ENCODE measurements around the gene LBX2.

LBX2 gene

DNA sequence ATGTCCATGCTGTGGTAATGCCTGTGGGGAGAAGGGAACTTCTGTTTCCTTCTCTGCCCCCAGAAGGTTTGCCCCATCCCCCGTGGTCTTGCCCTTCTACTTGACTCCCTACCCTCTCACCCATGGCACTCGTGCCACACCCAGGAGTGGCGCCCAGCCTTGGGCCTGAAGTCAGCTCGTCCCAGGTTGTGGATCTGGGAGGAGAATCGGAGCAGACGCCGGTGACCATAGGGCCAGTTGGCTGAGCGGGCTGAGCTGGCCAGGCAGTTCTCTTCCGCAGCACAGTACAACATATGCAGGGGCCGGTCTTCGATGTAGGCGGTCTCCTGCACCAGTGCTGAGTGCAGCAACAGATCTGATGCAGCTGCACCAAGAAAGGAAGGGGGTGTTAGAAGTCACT is 35.0 kb upstream of the LBX2 start:
- H4K8ac ChIP-seq (ENCODE audit: low read depth, low read length): no peak overlapping the region
- H3K79me1 ChIP-seq (ENCODE audit: low read length): peaks cover 1% of the 10 kb centered on the region
- H3K4me1 ChIP-seq (ENCODE audit: control insufficient read depth, low read depth, low read length): peaks cover 2% of the 10 kb centered on the region
- H2BK5ac ChIP-seq (ENCODE audit: low read length): no peak overlapping the region
- H3K4ac ChIP-seq (ENCODE audit: low read depth, low read length): no peak overlapping the region
- no peak overlapping the region for H4K5ac ChIP-seq (ENCODE audit: low read length)
- no peak overlapping the region for H3K27ac ChIP-seq (ENCODE audit: low read depth, low read length)
- H3K23ac ChIP-seq (ENCODE audit: low read length): no peak overlapping the region
- no peak overlapping the region for H3K9ac ChIP-seq (ENCODE audit: low read length)
- no peak overlapping the region for H3K56ac ChIP-seq (ENCODE audit: low read length)
- H3K27me3 ChIP-seq (ENCODE audit: insufficient read depth, low read length, poor library complexity): no peaks in the 10 kb centered on the region
- no CpG with 5 or more reads among the region's 12 CpGs for WGBS (ENCODE audit: extremely low coverage, insufficient coverage, low lambda C conversion rate)
- H2BK120ac ChIP-seq (ENCODE audit: low read depth, low read length): no peak overlapping the region
- no peak overlapping the region for H2AK5ac ChIP-seq (ENCODE audit: low read length)
- no peaks in the 10 kb centered on the region for H3K79me2 ChIP-seq (ENCODE audit: control insufficient read depth, insufficient read depth, low read length)
- no peak for DNase-seq
- H3K4me3 ChIP-seq (ENCODE audit: low read length): no peak overlapping the region
- H3K36me3 ChIP-seq (ENCODE audit: control insufficient read depth, insufficient read depth, low read length): no peaks in the 10 kb centered on the region
- no peak overlapping the region for H3K18ac ChIP-seq (ENCODE audit: low read length)
- no peak overlapping the region for H2BK15ac ChIP-seq (replicated peaks; ENCODE audit: low read depth)
- no peak overlapping the region for H3K4me2 ChIP-seq (ENCODE audit: low read length)

DNA sequence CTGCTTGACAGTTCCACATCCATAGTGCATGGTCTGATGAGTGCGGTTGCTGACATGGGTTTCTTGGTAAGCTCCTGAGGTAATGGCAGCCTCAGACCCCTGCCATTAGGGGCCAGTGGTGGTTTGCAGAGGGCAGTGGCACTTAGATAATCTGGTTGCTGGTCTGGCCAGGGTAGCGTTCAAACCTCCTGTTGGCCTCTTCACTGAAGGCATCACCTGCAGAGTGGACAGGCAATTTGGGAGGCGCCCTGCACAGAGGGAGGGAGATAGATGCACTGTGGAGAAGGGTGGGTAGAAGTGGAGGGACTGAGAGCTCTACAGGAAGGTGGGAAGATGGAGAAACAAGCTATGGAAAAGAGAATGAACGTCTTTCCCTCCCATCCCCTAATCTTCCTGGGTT is 34.1 kb upstream of the LBX2 start:
- no peak for DNase-seq

DNA sequence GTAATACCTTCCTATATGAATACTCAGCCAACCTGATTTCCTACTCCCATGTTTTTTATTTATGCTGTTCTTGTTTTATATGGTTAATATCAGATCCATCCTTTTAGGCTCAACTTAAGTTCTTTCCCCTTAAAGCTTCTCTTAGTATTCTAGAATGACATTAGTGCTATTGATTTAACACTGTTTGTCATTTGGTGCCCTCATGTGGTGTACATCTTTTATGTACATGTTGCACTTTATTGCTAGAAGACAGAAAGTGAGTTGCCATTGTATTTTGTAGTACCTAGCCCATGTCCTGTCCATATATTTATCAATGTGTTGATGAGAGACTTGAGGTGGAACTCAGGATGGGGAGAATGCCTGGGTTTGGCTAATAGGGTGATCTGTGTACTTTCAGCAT is 32.8 kb upstream of the LBX2 start:
- Histone ChIP-seq H3K56ac (ENCODE audit: low read length) (no peak overlapping the region), H3K36me3 (ENCODE audit: control insufficient read depth, insufficient read depth, low read length) (peaks cover 2% of the 10 kb centered on the region), H3K79me2 (ENCODE audit: control insufficient read depth, insufficient read depth, low read length) (peaks cover 16% of the 10 kb centered on the region), H3K9ac (ENCODE audit: low read length) (no peak overlapping the region), H3K4ac (ENCODE audit: low read depth, low read length) (no peak overlapping the region), H3K4me3 (ENCODE audit: low read length) (no peak overlapping the region), H3K27ac (ENCODE audit: low read depth, low read length) (no peak overlapping the region), H4K5ac (ENCODE audit: low read length) (no peak overlapping the region), H3K4me1 (ENCODE audit: control insufficient read depth, low read depth, low read length) (peaks cover 8% of the 10 kb centered on the region), H2BK5ac (ENCODE audit: low read length) (no peak overlapping the region), H2BK120ac (ENCODE audit: low read depth, low read length) (no peak overlapping the region), H3K27me3 (ENCODE audit: insufficient read depth, low read length, poor library complexity) (no peaks in the 10 kb centered on the region), H2BK15ac (replicated peaks; ENCODE audit: low read depth) (no peak overlapping the region), H4K8ac (ENCODE audit: low read depth, low read length) (no peak overlapping the region), H3K79me1 (ENCODE audit: low read length) (peaks cover 17% of the 10 kb centered on the region), H3K23ac (ENCODE audit: low read length) (no peak overlapping the region), H3K18ac (ENCODE audit: low read length) (no peak overlapping the region), H3K4me2 (ENCODE audit: low read length) (no peak overlapping the region), H2AK5ac (ENCODE audit: low read length) (no peak overlapping the region)
- no peak for DNase-seq

More for the DNA sequence above, 34.1 kb upstream of the LBX2 start:
- Histone ChIP-seq H3K56ac (ENCODE audit: low read length) (no peak overlapping the region), H4K5ac (ENCODE audit: low read length) (no peak overlapping the region), H3K18ac (ENCODE audit: low read length) (no peak overlapping the region), H3K79me2 (ENCODE audit: control insufficient read depth, insufficient read depth, low read length) (peaks cover 7% of the 10 kb centered on the region), H3K36me3 (ENCODE audit: control insufficient read depth, insufficient read depth, low read length) (no peaks in the 10 kb centered on the region), H3K4me3 (ENCODE audit: low read length) (no peak overlapping the region), H3K9ac (ENCODE audit: low read length) (no peak overlapping the region), H3K27me3 (ENCODE audit: insufficient read depth, low read length, poor library complexity) (no peaks in the 10 kb centered on the region), H2BK15ac (replicated peaks; ENCODE audit: low read depth) (no peak overlapping the region), H3K79me1 (ENCODE audit: low read length) (peaks cover 8% of the 10 kb centered on the region), H2AK5ac (ENCODE audit: low read length) (no peak overlapping the region), H3K23ac (ENCODE audit: low read length) (no peak overlapping the region), H2BK5ac (ENCODE audit: low read length) (no peak overlapping the region), H3K4me1 (ENCODE audit: control insufficient read depth, low read depth, low read length) (peaks cover 4% of the 10 kb centered on the region), H2BK120ac (ENCODE audit: low read depth, low read length) (no peak overlapping the region), H3K4me2 (ENCODE audit: low read length) (no peak overlapping the region), H3K4ac (ENCODE audit: low read depth, low read length) (no peak overlapping the region), H4K8ac (ENCODE audit: low read depth, low read length) (no peak overlapping the region), H3K27ac (ENCODE audit: low read depth, low read length) (no peak overlapping the region)
- WGBS (ENCODE audit: extremely low coverage, insufficient coverage, low lambda C conversion rate): no CpG with 5 or more reads among the region's 4 CpGs

DNA sequence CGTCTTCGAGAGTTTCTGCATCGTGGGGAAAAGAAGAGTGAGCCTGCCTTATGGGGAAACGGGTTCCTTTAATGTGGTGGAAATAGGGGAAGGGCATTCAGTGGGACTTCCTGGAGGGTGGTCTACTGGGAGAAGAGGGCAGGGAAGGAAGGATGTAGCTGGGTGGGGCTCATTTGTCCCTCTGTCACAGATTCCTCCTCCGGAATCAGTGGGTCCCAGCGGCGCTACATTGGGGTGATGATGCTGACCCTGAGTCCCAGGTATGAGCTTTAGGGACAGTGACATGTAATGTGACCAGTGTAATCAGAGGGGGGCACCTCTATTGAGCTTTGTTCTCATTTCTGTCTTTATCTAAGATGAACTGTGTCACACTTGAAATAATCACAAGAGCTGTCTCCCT is 32.3 kb upstream of the LBX2 start:
- Histone ChIP-seq H3K4ac (ENCODE audit: low read depth, low read length) (no peak overlapping the region), H3K18ac (ENCODE audit: low read length) (no peak overlapping the region), H4K8ac (ENCODE audit: low read depth, low read length) (no peak overlapping the region), H3K23ac (ENCODE audit: low read length) (no peak overlapping the region), H3K56ac (ENCODE audit: low read length) (no peak overlapping the region), H4K5ac (ENCODE audit: low read length) (no peak overlapping the region), H2AK5ac (ENCODE audit: low read length) (no peak overlapping the region), H3K36me3 (ENCODE audit: control insufficient read depth, insufficient read depth, low read length) (peaks cover 6% of the 10 kb centered on the region), H3K4me2 (ENCODE audit: low read length) (no peak overlapping the region), H2BK5ac (ENCODE audit: low read length) (no peak overlapping the region), H3K27me3 (ENCODE audit: insufficient read depth, low read length, poor library complexity) (no peaks in the 10 kb centered on the region), H3K4me3 (ENCODE audit: low read length) (no peak overlapping the region), H3K9ac (ENCODE audit: low read length) (no peak overlapping the region), H3K79me2 (ENCODE audit: control insufficient read depth, insufficient read depth, low read length) (peaks cover 16% of the 10 kb centered on the region), H3K27ac (ENCODE audit: low read depth, low read length) (no peak overlapping the region), H3K4me1 (ENCODE audit: control insufficient read depth, low read depth, low read length) (peaks cover 8% of the 10 kb centered on the region), H3K79me1 (ENCODE audit: low read length) (peaks cover 17% of the 10 kb centered on the region), H2BK15ac (replicated peaks; ENCODE audit: low read depth) (no peak overlapping the region), H2BK120ac (ENCODE audit: low read depth, low read length) (no peak overlapping the region)
- no CpG with 5 or more reads among the region's 7 CpGs for WGBS (ENCODE audit: extremely low coverage, insufficient coverage, low lambda C conversion rate)
- no peak for DNase-seq

DNA sequence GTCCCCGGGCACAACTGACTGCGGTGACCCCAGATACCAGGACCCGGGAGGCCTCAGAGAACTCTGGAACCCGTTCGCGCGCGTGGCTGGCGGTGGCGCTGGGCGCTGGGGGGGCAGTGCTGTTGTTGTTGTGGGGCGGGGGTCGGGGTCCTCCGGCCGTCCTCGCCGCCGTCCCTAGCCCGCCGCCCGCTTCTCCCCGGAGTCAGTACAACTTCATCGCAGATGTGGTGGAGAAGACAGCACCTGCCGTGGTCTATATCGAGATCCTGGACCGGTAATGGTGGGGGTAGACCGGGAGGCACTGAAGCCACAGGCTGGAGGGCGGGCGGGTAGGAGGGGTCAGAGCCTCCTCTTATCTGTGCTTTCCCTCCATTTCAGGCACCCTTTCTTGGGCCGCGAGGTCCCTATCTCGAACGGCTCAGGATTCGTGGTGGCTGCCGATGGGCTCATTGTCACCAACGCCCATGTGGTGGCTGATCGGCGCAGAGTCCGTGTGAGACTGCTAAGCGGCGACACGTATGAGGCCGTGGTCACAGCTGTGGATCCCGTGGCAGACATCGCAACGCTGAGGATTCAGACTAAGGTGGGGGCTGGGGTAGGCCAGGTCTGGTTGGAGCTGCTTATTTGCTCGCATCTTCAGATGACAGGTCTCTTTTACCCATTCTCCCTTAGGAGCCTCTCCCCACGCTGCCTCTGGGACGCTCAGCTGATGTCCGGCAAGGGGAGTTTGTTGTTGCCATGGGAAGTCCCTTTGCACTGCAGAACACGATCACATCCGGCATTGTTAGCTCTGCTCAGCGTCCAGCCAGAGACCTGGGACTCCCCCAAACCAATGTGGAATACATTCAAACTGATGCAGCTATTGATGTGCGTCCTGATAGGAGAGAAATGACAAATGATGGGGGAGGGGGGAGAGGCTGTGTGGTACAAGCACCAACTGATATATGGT is 31.1 kb upstream of the LBX2 start:
- peaks cover 17% of the 10 kb centered on the region for H3K79me1 ChIP-seq (ENCODE audit: low read length)
- H3K23ac ChIP-seq (ENCODE audit: low read length): no peak overlapping the region
- WGBS (ENCODE audit: extremely low coverage, insufficient coverage, low lambda C conversion rate): no CpG with 5 or more reads among the region's 54 CpGs
- no peaks in the 10 kb centered on the region for H3K27me3 ChIP-seq (ENCODE audit: insufficient read depth, low read length, poor library complexity)
- peaks cover 6% of the 10 kb centered on the region for H3K36me3 ChIP-seq (ENCODE audit: control insufficient read depth, insufficient read depth, low read length)
- H3K4me2 ChIP-seq (ENCODE audit: low read length): peak overlapping the region; percentile 43
- H3K4ac ChIP-seq (ENCODE audit: low read depth, low read length): peak overlapping the region; percentile 70
- peaks cover 16% of the 10 kb centered on the region for H3K79me2 ChIP-seq (ENCODE audit: control insufficient read depth, insufficient read depth, low read length)
- no peak overlapping the region for H2BK120ac ChIP-seq (ENCODE audit: low read depth, low read length)
- no peak overlapping the region for H4K5ac ChIP-seq (ENCODE audit: low read length)
- no peak overlapping the region for H2BK15ac ChIP-seq (replicated peaks; ENCODE audit: low read depth)
- no peak overlapping the region for H2AK5ac ChIP-seq (ENCODE audit: low read length)
- DNase-seq: peak; percentile 67
- H3K56ac ChIP-seq (ENCODE audit: low read length): peak overlapping the region; percentile 91
- peak overlapping the region; percentile 72 for H3K18ac ChIP-seq (ENCODE audit: low read length)
- H3K4me1 ChIP-seq (ENCODE audit: control insufficient read depth, low read depth, low read length): peaks cover 8% of the 10 kb centered on the region
- H3K9ac ChIP-seq (ENCODE audit: low read length): peak overlapping the region; percentile 81
- H4K8ac ChIP-seq (ENCODE audit: low read depth, low read length): no peak overlapping the region
- H3K4me3 ChIP-seq (ENCODE audit: low read length): peak overlapping the region; percentile 75
- H3K27ac ChIP-seq (ENCODE audit: low read depth, low read length): no peak overlapping the region
- H2BK5ac ChIP-seq (ENCODE audit: low read length): no peak overlapping the region
